OCI-LY1 (cell line): ENCODE data around the gene ZNF341.

Experiments used
- H2AFZ ChIP-seq: fragments of 200-600 bp; sonication (generic), shearing (Covaris generic); 2 replicates; pipeline ENCODE4 v1.6.0; 2014; ENCODE audit warnings: antibody characterized with exemption, mild to moderate bottlenecking, low read length
- H3F3A ChIP-seq: fragments of 200-600 bp; sonication (generic), shearing (Covaris generic); 2 replicates; pipeline ENCODE4 v1.6.0; 2014; ENCODE audit warnings: mild to moderate bottlenecking, antibody characterized with exemption, low read length, moderate library complexity; ENCODE audit not compliant: insufficient read depth
- H3K27ac ChIP-seq: fragments of 200-600 bp; sonication (generic); 2 replicates; pipeline ENCODE4 v1.5.1; 2014; ENCODE audit warnings: low read length, mixed run types, mild to moderate bottlenecking, low read depth; ENCODE audit not compliant: poor library complexity, severe bottlenecking
- H3K27me3 ChIP-seq: fragments of 200-600 bp; sonication (generic); 2 replicates; pipeline ENCODE4 v1.6.0; 2014; ENCODE audit warnings: antibody characterized with exemption, mild to moderate bottlenecking, low read length, moderate library complexity; ENCODE audit not compliant: insufficient read depth
- H3K36me3 ChIP-seq: fragments of 200-600 bp; sonication (generic); 2 replicates; pipeline ENCODE4 v1.6.1; 2014; ENCODE audit warnings: mild to moderate bottlenecking, antibody characterized with exemption, low read length, moderate library complexity, mixed read lengths; ENCODE audit not compliant: insufficient read depth
- H3K4me1 ChIP-seq: fragments of 200-600 bp; sonication (generic); 2 replicates; pipeline ENCODE4 v1.5.1; 2014; ENCODE audit warnings: mild to moderate bottlenecking, low read length, moderate library complexity; ENCODE audit not compliant: insufficient read depth, severe bottlenecking
- H3K4me2 ChIP-seq: fragments of 200-600 bp; sonication (generic), shearing (Covaris generic); 2 replicates; pipeline ENCODE4 v1.6.1; 2014; ENCODE audit warnings: low read length
- H3K4me3 ChIP-seq: fragments of 200-600 bp; sonication (generic); 2 replicates; pipeline ENCODE4 v1.5.1; 2014; ENCODE audit warnings: low read length, low read depth, mild to moderate bottlenecking, mixed read lengths; ENCODE audit not compliant: poor library complexity, severe bottlenecking
- H3K79me2 ChIP-seq: fragments of 200-600 bp; shearing (Covaris generic); 2 replicates; pipeline ENCODE4 v1.6.1; 2016; ENCODE audit warnings: mixed run types, low read length, mixed read lengths; ENCODE audit not compliant: insufficient read depth
- H3K9ac ChIP-seq: fragments of 200-600 bp; sonication (generic), shearing (Covaris generic); 2 replicates; pipeline ENCODE4 v1.6.1; 2014; ENCODE audit warnings: mild to moderate bottlenecking, low read length, mixed read lengths
- H3K9me2 ChIP-seq: fragments of 200-600 bp; sonication (generic), shearing (Covaris generic); 2 replicates; pipeline ENCODE4 v1.6.1; 2014; ENCODE audit warnings: low read depth, mild to moderate bottlenecking, low read length, mixed read lengths
- H3K9me3 ChIP-seq: fragments of 200-600 bp; shearing (Covaris generic); 2 replicates; pipeline ENCODE4 v1.6.1; 2014; ENCODE audit warnings: low read length, mixed read lengths
- H4K20me1 ChIP-seq: fragments of 200-600 bp; sonication (generic), shearing (Covaris generic); 2 replicates; pipeline ENCODE4 v1.6.0; 2016; ENCODE audit warnings: mild to moderate bottlenecking, low read length; ENCODE audit not compliant: insufficient read depth
- EZH2 ChIP-seq: fragments of 200-600 bp; sonication (generic), shearing (Covaris generic); IDR thresholded peaks from 2 replicates; pipeline ENCODE4 v1.8.0; 2017; ENCODE audit warnings: borderline replicate concordance, mixed run types, mild to moderate bottlenecking, antibody characterized with exemption, low read length, moderate library complexity, mixed read lengths
- TF ChIP-seq, protein P1 (sequence below): fragments of 200-600 bp; sonication (generic), shearing (Covaris generic); IDR thresholded peaks from 2 replicates; pipeline ENCODE4 v1.5.1; 2017; ENCODE audit warnings: mild to moderate bottlenecking, antibody characterized with exemption, low read length, moderate library complexity, mixed read lengths

The ZNF341 gene

DNA sequence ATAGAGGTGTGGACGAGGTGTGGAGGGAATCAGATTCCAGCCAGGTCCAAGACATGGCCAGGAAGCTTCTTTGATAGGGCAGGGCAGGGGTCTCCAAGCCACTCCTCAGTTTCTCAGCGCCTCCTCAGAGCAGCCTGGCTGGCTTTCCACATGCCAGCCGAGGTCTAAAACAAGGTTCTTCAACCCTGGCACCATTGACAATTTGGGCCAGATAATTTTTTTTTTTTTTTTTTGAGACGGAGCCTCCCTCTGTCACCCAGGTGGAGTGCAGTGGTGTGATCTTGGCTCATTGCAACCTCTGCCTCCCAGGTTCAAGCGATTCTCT, 58.0 kb downstream of the ZNF341 start:
- TF ChIP-seq, protein P1, sequence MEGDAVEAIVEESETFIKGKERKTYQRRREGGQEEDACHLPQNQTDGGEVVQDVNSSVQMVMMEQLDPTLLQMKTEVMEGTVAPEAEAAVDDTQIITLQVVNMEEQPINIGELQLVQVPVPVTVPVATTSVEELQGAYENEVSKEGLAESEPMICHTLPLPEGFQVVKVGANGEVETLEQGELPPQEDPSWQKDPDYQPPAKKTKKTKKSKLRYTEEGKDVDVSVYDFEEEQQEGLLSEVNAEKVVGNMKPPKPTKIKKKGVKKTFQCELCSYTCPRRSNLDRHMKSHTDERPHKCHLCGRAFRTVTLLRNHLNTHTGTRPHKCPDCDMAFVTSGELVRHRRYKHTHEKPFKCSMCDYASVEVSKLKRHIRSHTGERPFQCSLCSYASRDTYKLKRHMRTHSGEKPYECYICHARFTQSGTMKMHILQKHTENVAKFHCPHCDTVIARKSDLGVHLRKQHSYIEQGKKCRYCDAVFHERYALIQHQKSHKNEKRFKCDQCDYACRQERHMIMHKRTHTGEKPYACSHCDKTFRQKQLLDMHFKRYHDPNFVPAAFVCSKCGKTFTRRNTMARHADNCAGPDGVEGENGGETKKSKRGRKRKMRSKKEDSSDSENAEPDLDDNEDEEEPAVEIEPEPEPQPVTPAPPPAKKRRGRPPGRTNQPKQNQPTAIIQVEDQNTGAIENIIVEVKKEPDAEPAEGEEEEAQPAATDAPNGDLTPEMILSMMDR: no peak
- no peak for TF ChIP-seq EZH2
- Histone ChIP-seq H3K9ac (no peak overlapping the region), H3K36me3 (no peaks in the 10 kb centered on the region), H3K4me1 (peaks cover 17% of the 10 kb centered on the region), H3K9me2 (no peaks in the 10 kb centered on the region), H3K4me2 (no peak overlapping the region), H3K9me3 (no peaks in the 10 kb centered on the region), H3K27me3 (no peaks in the 10 kb centered on the region), H2AFZ (no peak overlapping the region), H3F3A (no peaks in the 10 kb centered on the region), H3K79me2 (no peaks in the 10 kb centered on the region), H4K20me1 (no peaks in the 10 kb centered on the region), H3K27ac (no peak overlapping the region), H3K4me3 (no peak overlapping the region)

DNA sequence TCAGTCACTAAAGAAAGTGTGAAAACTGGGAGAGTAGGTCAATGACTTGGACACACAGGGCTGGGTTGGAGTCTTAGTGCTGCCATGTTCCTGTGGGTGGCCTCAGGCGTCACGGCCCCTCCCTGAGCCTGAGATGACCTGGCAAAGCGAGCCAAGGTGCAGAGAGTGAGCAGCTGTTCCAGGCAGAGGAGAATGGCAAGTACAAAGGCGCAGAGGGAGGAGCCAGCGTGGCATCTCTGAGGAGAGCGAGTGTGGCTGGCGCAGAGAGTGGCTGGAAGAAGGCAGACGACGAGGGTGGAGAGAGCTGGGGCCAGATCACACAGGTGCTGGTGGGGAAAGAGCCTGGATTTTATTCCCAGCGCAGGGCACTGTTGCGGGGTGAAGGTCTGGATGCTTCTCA, 58.8 kb downstream of the ZNF341 start:
- no peaks in the 10 kb centered on the region for H3K79me2 ChIP-seq
- no peaks in the 10 kb centered on the region for H3K9me2 ChIP-seq
- H3K4me3 ChIP-seq: no peak overlapping the region
- H3K27ac ChIP-seq: no peak overlapping the region
- peaks cover 9% of the 10 kb centered on the region for H3K4me1 ChIP-seq
- no peak overlapping the region for H2AFZ ChIP-seq
- H3K9ac ChIP-seq: no peak overlapping the region
- H3K27me3 ChIP-seq: no peaks in the 10 kb centered on the region
- no peaks in the 10 kb centered on the region for H3K36me3 ChIP-seq
- H3K9me3 ChIP-seq: no peaks in the 10 kb centered on the region
- H4K20me1 ChIP-seq: no peaks in the 10 kb centered on the region
- no peak overlapping the region for H3K4me2 ChIP-seq
- TF ChIP-seq, protein P1: no peak
- TF ChIP-seq EZH2: no peak
- no peaks in the 10 kb centered on the region for H3F3A ChIP-seq

DNA sequence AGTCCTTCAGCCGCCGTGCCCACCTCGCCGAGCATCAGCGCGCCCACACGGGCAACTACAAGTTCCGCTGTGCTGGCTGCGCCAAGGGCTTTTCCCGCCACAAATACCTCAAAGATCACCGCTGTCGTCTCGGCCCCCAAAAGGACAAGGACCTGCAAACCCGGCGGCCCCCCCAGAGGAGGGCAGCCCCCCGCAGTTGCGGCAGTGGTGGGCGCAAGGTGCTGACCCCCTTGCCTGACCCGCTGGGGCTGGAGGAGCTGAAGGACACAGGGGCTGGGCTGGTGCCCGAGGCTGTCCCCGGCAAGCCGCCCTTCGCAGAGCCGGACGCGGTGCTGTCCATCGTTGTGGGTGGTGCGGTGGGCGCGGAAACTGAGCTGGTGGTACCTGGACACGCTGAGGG, 59.2 kb downstream of the ZNF341 start:
- TF ChIP-seq, protein P1: no peak
- TF ChIP-seq EZH2: no peak
- H3K27ac ChIP-seq: no peak overlapping the region
- H4K20me1 ChIP-seq: no peaks in the 10 kb centered on the region
- no peaks in the 10 kb centered on the region for H3K79me2 ChIP-seq
- no peaks in the 10 kb centered on the region for H3K9me3 ChIP-seq
- no peaks in the 10 kb centered on the region for H3K27me3 ChIP-seq
- H3K36me3 ChIP-seq: no peaks in the 10 kb centered on the region
- H3K4me2 ChIP-seq: no peak overlapping the region
- H2AFZ ChIP-seq: no peak overlapping the region
- no peak overlapping the region for H3K4me3 ChIP-seq
- H3K4me1 ChIP-seq: peaks cover 5% of the 10 kb centered on the region
- H3K9me2 ChIP-seq: no peaks in the 10 kb centered on the region
- no peaks in the 10 kb centered on the region for H3F3A ChIP-seq
- H3K9ac ChIP-seq: no peak overlapping the region
